GM19463 (cell line): Measurements from ENCODE around the gene PIK3CG.
"Not testable (repeated sequence)": the region's sequence is repeated elsewhere in the genome, so short reads cannot be mapped to it uniquely, and the experiment has no call there.

Experiments used
- ATAC-seq: cut with Tn5 transposase; IDR thresholded peaks from one replicate; pipeline ENCODE4 v1.9.1; 2021; ENCODE audit warnings: mild to moderate bottlenecking, moderate library complexity; ENCODE audit not compliant: unreplicated experiment

The PIK3CG gene

DNA sequence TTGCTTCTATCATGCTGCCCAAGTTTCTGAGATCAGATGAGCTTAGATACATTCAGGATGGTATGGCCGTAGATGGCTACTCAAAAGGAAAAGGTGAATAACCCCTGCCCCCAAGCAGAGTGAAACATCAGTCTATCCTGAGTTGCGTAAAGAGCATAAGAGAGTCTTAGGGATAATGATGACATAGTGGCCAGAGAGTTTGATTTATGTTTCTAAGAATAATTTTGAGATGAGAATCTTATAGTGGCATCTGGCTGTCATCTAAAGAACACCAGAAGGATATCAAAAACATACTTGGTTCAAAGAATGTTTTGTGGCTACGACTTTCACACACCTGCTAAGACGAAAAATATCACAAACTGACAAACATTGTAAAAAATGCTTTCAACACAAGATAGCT is 20.6 kb downstream of the PIK3CG start:
- no peak for ATAC-seq

DNA sequence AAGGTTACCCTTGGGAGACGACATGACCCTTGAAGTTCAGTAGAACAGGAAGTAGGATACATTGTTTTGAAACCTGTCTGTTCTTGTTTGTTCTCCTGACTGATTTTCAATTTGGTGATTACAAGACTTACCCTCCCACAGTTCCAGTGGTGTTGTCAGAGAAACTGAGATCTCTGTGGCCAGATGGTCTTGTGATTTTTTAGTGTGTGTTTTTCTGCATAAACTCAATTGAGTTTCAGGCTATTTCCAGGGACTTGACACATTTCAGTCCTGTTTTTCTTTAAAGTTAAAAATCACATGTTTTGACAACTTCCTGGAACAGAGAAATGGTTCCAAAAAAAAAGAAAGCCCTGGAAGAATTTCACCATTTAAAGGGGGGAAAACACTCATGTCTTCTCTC is 22.3 kb downstream of the PIK3CG start:
- ATAC-seq: peak; percentile 60

DNA sequence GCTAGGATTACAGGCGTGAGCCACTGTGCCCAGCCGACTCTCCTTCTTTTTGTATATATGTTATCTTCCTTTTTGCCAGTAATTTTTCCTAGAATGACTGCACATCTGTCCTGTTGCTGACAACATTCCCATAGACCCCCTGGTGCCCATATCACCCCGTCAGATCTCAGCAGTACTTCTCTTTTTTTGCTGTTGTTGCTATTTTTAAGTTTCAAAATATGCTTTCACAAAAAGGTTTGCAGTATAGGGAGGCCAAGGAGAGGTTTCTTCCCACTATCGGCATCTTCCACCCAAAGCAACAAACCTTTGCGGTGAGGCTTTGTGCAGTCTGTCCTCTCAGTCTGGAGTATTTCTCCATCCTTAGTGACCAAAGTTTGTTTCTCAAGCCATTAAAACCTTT is 23.1 kb downstream of the PIK3CG start:
- no peak for ATAC-seq

DNA sequence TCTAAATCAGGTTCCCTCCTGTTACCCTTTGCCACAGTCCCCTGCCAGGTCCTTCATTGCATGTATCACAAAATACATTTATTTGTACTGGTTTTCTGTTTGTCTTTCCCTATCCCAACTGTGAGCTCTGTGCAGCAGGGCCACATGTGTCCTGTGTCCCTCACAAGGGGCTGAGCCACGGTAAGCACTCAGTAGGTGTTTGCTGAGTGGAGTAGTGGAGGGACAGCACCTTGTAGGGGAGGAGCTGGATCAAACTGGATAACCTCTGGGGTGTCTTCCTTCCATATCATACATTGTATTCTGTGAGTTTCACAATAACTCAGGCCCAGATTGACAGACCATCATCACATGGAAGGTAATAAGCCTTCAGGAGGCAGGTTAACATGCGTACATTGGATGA is 25.9 kb downstream of the PIK3CG start:
- ATAC-seq: no peak

DNA sequence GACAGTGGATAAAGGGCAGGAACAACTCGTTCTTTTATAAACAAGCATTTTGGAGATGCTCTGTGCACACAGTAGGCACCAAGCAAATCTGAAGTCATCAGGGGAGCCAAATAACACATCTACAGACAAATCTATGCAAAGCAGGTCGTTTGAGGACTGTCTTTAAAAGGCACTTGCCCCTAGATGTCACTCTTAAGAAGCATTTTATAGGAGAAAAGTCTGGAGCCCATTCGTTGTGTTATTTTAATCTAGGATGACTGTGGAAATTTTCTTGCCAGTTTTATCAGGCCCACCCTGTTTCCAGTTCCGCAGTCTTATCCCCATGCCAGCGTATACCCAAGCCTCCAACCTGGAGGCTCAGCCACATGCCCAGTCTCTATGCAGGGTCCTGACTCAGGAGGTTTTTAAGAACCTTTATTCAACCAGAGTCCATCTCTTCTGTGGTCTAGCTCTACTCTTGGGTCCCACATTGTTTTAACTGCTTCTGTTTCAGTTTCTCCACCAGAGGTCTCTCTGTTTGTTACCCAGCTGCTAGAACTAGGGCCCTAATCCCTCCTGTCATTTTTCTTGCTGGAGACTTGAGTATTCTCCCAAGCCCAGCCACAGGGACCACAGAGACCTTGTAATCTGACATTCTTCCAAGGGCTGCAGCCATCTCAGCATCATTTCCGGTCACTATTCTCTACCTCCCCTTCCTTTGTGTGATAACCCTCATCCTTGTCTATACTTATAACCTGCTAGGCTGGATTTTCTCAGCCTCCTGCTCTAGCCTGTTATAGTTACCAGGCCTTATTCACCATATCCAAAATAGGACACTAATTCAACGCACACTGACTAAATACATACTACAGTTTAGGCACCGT is 26.7 kb downstream of the PIK3CG start:
- ATAC-seq: no peak

DNA sequence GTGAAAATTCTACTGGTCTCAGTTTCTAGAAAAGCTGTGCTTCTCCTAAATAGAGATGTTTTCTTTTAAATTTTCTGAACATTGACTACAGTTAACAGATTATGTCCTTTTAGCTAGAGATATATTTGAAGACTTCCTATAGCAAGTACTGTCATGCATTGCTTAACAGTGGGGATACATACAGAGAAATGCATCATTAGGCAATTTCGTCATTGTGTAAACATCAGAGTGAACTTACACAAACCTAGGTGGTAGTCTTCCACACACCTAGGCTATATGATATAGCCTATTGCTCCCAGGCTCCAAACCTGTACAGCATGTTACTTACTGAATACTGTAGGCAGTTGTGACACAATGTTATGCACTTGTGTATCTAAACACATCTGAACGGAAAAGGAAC is 28.5 kb downstream of the PIK3CG start:
- no peak for ATAC-seq

DNA sequence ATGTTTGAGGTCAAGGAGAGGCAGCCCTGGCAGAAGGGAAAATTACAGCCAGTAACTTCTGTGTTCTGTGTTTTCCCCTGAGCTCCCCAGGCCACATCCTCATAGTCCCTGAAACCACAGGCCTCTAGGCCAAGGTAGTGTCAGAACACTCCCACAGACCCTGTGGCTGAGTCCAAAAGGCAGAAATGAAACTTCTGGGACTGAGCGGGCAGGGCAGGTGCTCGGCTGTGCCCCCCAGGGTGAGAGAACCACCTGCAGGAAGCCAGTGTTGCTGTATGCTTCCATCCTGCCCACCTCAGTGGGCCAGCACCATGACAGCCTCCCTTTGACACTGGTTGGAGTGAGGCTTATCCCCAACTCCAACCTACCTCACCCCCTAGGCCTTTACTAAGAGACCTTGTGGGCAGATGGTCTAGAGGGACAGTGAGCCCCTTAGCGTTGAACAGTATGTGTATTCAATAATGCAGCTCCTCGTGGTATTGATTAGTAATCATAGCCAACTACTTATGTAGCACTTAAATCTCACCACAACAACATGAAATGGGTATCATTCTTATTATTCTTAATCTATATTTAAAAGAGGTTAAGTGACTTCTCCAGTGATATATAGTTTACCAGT is 30.3 kb downstream of the PIK3CG start:
- peak; percentile 98 for ATAC-seq

DNA sequence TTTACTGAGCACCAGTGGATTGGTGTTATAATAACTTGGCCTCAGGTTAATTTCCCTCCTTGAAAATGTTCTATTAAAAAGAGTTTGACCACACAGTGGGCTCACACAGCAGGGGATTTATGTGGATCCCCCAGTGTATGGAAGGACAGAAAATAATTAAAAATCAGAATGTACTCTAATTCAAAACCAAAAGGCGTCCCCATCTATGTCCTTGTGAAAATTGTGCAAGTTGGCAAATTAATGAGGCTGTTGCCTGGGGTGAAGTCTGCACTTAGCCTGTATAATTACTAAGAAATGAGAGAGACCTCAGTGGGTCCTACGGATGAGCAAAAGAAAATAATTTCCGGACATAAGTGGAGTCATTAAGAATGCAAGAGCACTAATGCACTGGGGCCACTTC is 31.1 kb downstream of the PIK3CG start:
- ATAC-seq: no peak

DNA sequence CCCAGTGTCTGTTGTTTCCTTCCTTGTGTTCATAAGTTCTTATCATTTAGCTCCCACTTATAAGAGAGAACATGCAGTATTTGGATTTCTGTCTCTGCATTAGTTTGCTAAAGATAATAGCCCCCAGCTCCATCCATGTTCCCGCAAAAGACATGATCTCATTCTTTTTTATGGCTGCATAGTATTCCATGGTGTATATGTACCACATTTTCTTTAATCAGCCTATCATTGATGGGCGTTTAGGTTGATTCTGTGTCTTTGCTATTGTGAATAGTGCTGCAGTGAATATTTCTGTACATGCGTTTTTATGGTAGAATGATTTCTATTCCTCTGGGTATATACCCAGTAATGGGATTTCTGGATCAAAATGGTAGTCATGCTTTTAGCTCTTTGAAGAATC is 32.5 kb downstream of the PIK3CG start:
- ATAC-seq: not testable (repeated sequence)

DNA sequence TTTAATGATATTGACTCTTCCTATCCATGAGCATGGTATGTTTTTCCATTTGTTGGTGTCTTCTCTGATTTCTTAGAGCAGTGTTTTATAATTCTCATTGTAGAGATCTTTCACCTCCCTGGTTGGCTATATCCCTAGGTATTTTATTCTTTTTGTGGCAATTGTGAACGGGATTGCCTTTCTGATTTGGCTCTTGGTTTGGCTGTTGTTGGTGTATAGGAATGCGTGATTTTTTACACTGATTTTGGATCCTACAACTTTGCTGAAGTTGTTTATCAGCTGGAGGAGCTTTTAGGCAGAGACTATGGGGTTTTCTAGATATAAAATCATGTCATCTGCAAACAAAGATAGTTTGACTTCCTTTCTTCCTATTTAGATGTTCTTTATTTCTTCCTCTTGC is 33.9 kb downstream of the PIK3CG start:
- not testable (repeated sequence) for ATAC-seq

DNA sequence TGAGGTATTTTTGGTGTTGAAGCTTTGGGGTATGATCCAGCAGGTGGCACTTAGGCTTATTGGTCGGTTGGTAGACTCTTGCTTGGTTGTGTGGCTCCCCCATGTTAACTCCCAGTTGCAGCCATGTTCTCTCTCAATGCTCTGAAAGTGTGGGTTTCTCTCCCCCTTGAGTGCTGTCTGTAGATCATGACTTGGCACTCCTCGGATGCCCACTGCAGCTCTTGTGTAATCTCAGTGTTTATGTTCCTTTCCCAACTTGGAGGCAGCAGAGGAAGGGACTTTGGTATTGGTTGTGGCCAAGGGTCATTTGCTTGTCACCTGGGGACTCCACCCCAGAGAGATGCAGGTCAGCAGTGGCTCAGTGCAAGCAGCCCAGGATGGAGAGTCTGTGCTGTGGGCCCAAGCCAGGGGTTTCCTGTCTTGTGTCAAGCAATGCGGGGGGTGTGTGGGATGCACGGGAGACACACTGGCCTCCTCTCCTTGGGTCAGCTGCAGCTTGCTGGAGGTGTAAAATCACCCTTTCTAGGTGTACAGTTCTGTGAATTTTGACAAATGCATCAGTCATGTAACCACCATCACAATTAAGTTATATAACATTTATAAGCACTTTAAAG is 36.9 kb downstream of the PIK3CG start:
- ATAC-seq: no peak

DNA sequence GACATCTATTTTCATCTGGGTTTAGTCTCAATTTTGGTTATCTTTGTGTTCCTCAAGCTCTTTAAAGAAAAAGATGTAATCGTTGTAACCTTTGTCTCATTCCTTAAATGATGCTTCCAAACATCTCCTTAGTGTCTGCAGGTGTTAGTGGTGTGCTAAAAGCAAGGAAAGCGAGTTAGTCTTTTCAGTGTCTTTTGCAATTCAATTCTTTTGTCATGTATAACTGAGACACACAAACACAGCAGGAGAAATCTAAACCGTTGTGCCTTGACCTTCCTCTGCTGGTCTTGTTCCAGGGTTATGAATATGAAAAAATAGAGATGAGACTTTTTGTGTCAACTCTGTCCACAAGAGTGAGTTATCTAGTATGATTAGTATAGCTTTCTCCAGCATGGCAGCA is 40.7 kb downstream of the PIK3CG start:
- no peak for ATAC-seq

DNA sequence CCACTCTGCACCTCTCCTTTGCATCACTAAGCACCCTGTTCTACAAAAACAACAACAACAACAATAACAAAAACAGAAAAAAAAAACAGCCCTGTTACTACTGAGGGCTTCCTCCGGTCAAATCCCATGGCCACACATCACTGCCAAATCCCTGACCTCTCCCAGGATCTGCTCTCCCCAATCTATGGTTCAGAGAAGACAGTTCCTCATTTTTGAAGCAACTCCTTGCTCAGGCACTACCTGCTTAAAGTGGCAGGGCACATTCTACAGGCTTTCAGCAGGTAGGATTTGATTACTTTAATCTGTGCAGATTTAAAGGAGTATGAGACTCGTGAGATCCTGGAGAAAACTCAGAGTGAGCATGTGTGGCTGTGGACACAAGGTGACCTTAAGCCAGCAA is 46.9 kb downstream of the PIK3CG start:
- no peak for ATAC-seq

DNA sequence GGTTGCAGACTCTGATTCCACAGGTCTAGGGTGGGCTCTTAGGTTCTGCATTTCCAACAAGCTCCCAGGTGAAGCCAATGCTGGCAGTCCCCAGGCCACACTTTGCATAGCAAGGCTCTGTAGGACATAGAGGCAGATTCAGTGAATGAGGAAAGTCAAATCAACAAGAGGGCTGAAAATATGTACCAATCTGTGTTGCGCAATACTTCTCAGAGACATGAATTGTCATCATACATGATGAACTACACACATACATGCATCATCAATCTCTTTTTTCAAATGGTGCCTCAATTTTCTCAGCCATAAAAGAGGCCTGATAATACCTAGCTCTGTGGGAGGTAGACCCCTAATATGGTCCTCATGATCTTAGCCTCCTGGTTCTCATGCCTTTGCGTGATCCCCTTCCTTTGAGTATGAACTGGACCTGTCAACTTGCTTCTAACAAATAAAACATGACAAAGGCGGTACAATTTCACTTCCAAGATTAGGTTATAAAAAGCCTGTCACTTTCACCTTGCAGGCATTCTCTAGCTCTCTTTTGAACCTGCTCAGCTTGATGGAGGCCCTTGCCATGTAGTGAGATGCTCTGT is 49.0 kb downstream of the PIK3CG start:
- ATAC-seq: no peak

DNA sequence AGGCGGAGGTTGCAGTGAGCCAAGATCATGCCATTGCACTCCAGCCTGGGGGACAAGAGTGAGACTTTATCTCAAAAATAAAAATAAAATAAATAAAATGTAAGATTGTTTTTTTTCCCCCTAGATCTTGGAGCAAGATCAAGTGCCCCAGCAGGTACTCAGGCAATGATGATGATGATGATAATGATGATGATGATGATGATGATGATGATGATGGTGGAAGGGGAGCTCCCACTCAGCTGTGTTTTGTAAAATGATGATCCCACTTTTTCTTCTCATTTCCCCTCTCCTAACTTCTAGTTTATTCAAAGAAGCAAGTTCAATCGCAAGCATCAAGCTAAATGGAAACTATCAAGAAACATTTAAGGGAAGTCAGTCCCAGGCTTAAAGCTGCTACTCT is 50.3 kb downstream of the PIK3CG start:
- ATAC-seq: no peak

DNA sequence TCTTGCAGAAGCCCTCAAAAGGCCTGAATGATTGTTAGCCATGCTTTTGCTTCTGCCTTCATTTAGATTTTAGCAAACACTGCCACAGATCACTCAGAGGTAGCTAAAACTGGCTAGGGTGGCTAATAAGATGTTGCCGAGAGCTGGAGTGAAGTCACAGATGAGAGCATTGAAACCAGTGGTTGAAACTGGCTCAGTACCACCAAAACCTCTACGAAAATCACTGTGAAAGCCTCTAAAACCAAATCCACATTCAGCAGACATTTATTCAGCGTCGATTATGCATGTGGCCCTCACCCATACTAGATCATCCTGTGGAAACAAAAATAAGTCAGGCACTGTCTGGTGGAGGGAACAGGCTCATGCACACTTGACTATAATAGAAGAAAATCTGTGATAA is 50.8 kb downstream of the PIK3CG start:
- ATAC-seq: peak; percentile 99

DNA sequence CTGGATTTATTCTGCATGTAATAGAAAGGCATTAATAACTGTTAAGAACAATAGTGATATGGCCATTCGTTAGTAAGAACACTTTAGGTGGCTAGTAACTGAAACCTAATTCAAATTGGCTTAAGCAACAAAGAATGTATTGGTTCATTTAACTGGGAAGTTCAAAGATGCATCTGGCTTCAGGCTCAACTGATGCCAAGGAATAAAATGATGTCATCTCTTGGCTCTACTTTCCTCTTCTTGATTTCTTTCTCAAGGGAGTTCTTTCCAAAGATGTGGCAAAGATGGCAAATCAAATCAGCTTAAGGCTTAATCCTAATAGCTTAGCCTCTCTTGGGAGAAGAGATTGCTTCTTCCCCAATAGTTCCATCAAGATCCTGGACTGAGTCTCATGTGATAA is 51.6 kb downstream of the PIK3CG start:
- no peak for ATAC-seq

DNA sequence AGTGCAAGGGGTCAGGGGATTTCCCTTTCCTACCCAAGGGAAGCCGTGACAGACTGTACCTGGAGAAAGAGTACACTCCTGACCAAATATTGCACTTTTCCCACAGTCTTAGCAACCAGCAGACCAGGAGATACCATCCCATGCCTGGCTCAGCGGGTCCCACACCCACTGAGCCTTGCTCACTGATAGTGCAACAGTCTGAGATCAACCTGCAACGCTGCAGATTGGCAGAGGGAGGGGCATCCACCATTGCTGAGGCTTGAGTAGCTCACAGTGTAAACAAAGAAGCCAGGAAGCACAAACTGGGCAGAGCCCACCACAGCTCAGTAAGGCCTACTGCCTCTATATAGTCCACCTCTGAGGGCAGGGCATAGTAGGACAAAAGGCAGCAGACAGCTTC is 53.9 kb downstream of the PIK3CG start:
- ATAC-seq: no peak

DNA sequence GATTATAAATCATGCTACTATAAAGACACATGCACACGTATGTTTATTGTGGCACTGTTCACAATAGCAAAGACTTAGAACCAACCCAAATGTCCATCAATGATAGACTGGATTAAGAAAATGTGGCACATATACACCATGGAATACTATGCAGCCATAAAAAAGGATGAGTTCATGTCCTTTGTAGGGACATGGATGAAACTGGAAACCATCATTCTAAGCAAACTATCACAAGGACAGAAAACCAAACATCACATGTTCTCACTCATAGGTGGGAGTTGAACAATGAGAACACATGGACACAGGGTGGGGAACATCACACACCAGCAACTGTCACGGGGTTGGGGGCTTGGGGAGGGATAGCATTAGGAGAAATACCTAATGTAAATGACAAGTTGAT is 59.4 kb downstream of the PIK3CG start:
- not testable (repeated sequence) for ATAC-seq

DNA sequence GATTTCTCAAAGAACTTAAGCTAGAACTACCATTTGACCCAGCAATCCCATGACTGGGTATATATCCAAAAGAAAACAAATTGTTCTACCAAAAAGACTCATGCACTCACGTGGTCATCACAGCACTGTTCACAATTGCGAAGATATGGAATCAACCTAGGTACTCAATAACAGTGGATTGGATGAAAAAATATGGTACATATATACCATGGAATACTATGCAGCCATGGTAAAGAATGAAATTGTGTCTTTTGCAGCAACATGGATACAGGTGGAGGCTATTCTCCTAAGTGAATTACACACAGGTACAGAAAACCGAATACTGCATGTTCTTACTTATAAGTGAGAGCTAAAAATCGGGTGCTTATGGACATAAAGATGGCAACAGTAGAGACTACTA is 61.8 kb downstream of the PIK3CG start:
- no peak for ATAC-seq

DNA sequence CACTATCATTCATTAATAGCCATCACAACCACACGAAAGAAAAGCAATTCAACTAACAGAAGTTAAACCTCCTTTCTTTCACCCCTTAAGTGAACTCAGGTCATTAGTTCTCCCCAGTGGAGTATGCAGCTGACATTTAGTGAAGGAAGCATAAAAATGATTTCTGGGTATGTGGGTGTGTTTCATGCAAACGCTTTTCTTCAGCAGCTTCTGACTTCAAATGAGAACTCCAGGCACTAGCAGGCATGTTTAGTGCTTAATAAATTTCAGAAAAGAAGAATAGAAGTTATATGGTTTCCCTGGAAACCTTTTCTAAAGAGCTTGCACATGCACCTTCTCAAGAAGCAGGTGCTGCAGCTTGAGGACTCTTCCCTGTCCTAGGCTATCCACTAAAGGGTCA is 62.5 kb downstream of the PIK3CG start:
- ATAC-seq: no peak

DNA sequence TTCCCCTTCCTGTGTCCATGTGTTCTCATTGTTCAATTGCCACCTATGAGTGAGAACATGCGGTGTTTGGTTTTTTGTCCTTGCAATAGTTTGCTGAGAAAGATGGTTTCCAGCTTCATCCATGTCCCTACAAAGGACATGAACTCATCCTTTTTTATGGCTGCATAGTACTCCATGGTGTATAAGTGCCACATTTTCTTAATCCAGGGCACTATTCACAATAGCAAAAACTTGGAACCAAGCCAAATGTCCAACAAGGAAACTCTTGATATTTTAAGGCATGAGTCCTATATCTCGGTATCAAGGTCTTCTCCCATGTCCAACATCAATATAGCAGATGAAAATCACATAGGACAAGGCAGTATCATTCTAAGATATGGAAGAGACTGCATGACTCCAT is 64.5 kb downstream of the PIK3CG start:
- ATAC-seq: not testable (repeated sequence)
